Astrocyte (in vitro differentiated cells and primary cell): Measurements from ENCODE around the gene SPNS3. TPM values are rescaled to one million over a fixed set of nuclear protein-coding genes. Genes with fewer than 3 reads are reported as not detected.

Experiments
- DNase-seq: peaks from one replicate; pipeline ENCODE4 v3.0.0-alpha.2; 2010; ENCODE audit warnings: low read depth
- FAIRE-seq: peaks from 2 replicates; lab custom pipeline; 2011; peaks lifted over from hg19 to GRCh38; lab: Jason Lieb, UNC
- H2AFZ ChIP-seq: 2 replicates; pipeline ENCODE4 v1.6.0; 2012; ENCODE audit warnings: low read depth, low read length, inconsistent platforms
- H3K27ac ChIP-seq: 2 replicates; pipeline ENCODE4 v1.5.1; 2011; ENCODE audit warnings: low read depth, low read length, inconsistent platforms
- H3K27me3 ChIP-seq: 2 replicates; pipeline ENCODE4 v1.6.0; 2011; ENCODE audit warnings: low read length, inconsistent platforms; ENCODE audit not compliant: insufficient read depth
- H3K36me3 ChIP-seq: 2 replicates; pipeline ENCODE4 v1.5.1; 2011; ENCODE audit warnings: low read length, inconsistent platforms; ENCODE audit not compliant: insufficient read depth
- H3K4me1 ChIP-seq: 2 replicates; pipeline ENCODE4 v1.5.1; 2011; ENCODE audit warnings: low read length, inconsistent platforms; ENCODE audit not compliant: insufficient read depth
- H3K4me2 ChIP-seq: 2 replicates; pipeline ENCODE4 v1.6.0; 2012; ENCODE audit warnings: low read length, inconsistent platforms
- H3K4me3 ChIP-seq: 2 replicates; pipeline ENCODE4 v1.5.1; 2011; ENCODE audit warnings: low read depth, mild to moderate bottlenecking, low read length, inconsistent platforms; ENCODE audit not compliant: insufficient read depth
- H3K79me2 ChIP-seq: 2 replicates; pipeline ENCODE4 v1.6.0; 2012; ENCODE audit warnings: mild to moderate bottlenecking, low read length, inconsistent platforms; ENCODE audit not compliant: insufficient read depth
- H3K9ac ChIP-seq: 2 replicates; pipeline ENCODE4 v1.6.0; 2012; ENCODE audit warnings: mild to moderate bottlenecking, low read length, inconsistent platforms
- H3K9me3 ChIP-seq: 2 replicates; pipeline ENCODE4 v1.5.1; 2012; ENCODE audit warnings: low read depth, mild to moderate bottlenecking, low read length, inconsistent platforms; ENCODE audit not compliant: insufficient read depth
- H4K20me1 ChIP-seq: 2 replicates; pipeline ENCODE4 v1.6.0; 2012; ENCODE audit warnings: low read length, inconsistent platforms; ENCODE audit not compliant: insufficient read depth
- H3K27ac Mint-ChIP-seq: one replicate; pipeline ENCODE4 v1.8.0; 2021; ENCODE audit warnings: mild to moderate bottlenecking, mixed read lengths; ENCODE audit not compliant: unreplicated experiment
- H3K27me3 Mint-ChIP-seq: one replicate; pipeline ENCODE4 v1.8.0; 2021; ENCODE audit warnings: low read depth, mixed read lengths; ENCODE audit not compliant: unreplicated experiment
- H3K36me3 Mint-ChIP-seq: one replicate; pipeline ENCODE4 v1.8.0; 2021; ENCODE audit warnings: low read depth, mixed read lengths; ENCODE audit not compliant: unreplicated experiment
- H3K4me1 Mint-ChIP-seq: one replicate; pipeline ENCODE4 v1.8.0; 2021; ENCODE audit warnings: low read depth, mixed read lengths; ENCODE audit not compliant: unreplicated experiment
- H3K4me3 Mint-ChIP-seq: one replicate; pipeline ENCODE4 v1.8.0; 2021; ENCODE audit warnings: mild to moderate bottlenecking, moderate library complexity, mixed read lengths; ENCODE audit not compliant: unreplicated experiment
- H3K9me3 Mint-ChIP-seq: one replicate; pipeline ENCODE4 v1.8.0; 2021; ENCODE audit warnings: mild to moderate bottlenecking, mixed read lengths; ENCODE audit not compliant: unreplicated experiment
- EZH2 ChIP-seq: IDR thresholded peaks from 2 replicates; pipeline ENCODE4 v1.6.1; 2012; ENCODE audit warnings: mild to moderate bottlenecking, low read length, inconsistent platforms; ENCODE audit not compliant: insufficient read depth
- total RNA-seq: library from RNA; stranded (reverse); gene quantifications from 2 replicates; pipeline ENCODE4 v1.2.1, GENCODE V29; 2021
- TF ChIP-seq, protein P1 (sequence below): IDR thresholded peaks from 2 replicates; pipeline ENCODE4 v1.5.1; 2011; ENCODE audit warnings: low read depth, mild to moderate bottlenecking, inconsistent platforms, low read length, moderate library complexity; ENCODE audit not compliant: insufficient read depth

The SPNS3 gene
- total RNA-seq, 1 donor from 2014 or later: not detected

GRCh38 chr17:4389079-4389478 is 44.7 kb upstream of the SPNS3 start:
- no peak for FAIRE-seq
- no peak for TF ChIP-seq EZH2
- TF ChIP-seq, protein P1, sequence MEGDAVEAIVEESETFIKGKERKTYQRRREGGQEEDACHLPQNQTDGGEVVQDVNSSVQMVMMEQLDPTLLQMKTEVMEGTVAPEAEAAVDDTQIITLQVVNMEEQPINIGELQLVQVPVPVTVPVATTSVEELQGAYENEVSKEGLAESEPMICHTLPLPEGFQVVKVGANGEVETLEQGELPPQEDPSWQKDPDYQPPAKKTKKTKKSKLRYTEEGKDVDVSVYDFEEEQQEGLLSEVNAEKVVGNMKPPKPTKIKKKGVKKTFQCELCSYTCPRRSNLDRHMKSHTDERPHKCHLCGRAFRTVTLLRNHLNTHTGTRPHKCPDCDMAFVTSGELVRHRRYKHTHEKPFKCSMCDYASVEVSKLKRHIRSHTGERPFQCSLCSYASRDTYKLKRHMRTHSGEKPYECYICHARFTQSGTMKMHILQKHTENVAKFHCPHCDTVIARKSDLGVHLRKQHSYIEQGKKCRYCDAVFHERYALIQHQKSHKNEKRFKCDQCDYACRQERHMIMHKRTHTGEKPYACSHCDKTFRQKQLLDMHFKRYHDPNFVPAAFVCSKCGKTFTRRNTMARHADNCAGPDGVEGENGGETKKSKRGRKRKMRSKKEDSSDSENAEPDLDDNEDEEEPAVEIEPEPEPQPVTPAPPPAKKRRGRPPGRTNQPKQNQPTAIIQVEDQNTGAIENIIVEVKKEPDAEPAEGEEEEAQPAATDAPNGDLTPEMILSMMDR: no peak
- Histone ChIP-seq H3K4me2 (no peak overlapping the region), H3K4me3 (no peak overlapping the region), H3K9ac (no peak overlapping the region), H3K9me3 (no peaks in the 10 kb centered on the region), H4K20me1 (no peaks in the 10 kb centered on the region), H2AFZ (no peak overlapping the region), H3K27me3 (peaks cover 2% of the 10 kb centered on the region), H3K79me2 (no peaks in the 10 kb centered on the region), H3K4me1 (no peaks in the 10 kb centered on the region), H3K27ac (no peak overlapping the region), H3K36me3 (no peaks in the 10 kb centered on the region)
- H3K27me3 Mint-ChIP-seq: no peaks in the 10 kb centered on the region
- no peaks in the 10 kb centered on the region for H3K9me3 Mint-ChIP-seq
- peaks cover 2% of the 10 kb centered on the region for H3K4me1 Mint-ChIP-seq
- H3K4me3 Mint-ChIP-seq: no peak overlapping the region
- DNase-seq: no peak
- H3K36me3 Mint-ChIP-seq: no peaks in the 10 kb centered on the region
- no peak overlapping the region for H3K27ac Mint-ChIP-seq

GRCh38 chr17:4393806-4394205 is 39.9 kb upstream of the SPNS3 start:
- H3K4me1 ChIP-seq: no peaks in the 10 kb centered on the region
- no peak overlapping the region for H2AFZ ChIP-seq
- Mint-ChIP-seq H3K27ac (no peak overlapping the region), H3K4me1 (peaks cover 2% of the 10 kb centered on the region), H3K9me3 (no peaks in the 10 kb centered on the region), H3K4me3 (no peak overlapping the region), H3K36me3 (no peaks in the 10 kb centered on the region), H3K27me3 (peaks cover 12% of the 10 kb centered on the region)
- no peak overlapping the region for H3K4me3 ChIP-seq
- no peaks in the 10 kb centered on the region for H4K20me1 ChIP-seq
- H3K79me2 ChIP-seq: no peaks in the 10 kb centered on the region
- H3K36me3 ChIP-seq: no peaks in the 10 kb centered on the region
- H3K9ac ChIP-seq: no peak overlapping the region
- H3K4me2 ChIP-seq: no peak overlapping the region
- FAIRE-seq (no peak), DNase-seq (no peak)
- TF ChIP-seq, protein P1: no peak
- TF ChIP-seq EZH2: no peak
- H3K27me3 ChIP-seq: no peaks in the 10 kb centered on the region
- no peaks in the 10 kb centered on the region for H3K9me3 ChIP-seq
- H3K27ac ChIP-seq: no peak overlapping the region

GRCh38 chr17:4394208-4395110 is 39.3 kb upstream of the SPNS3 start:
- H3K79me2 ChIP-seq: no peaks in the 10 kb centered on the region
- no peaks in the 10 kb centered on the region for H3K9me3 ChIP-seq
- no peak for FAIRE-seq
- H3K9ac ChIP-seq: no peak overlapping the region
- Mint-ChIP-seq H3K27ac (no peak overlapping the region), H3K27me3 (peaks cover 12% of the 10 kb centered on the region), H3K9me3 (no peaks in the 10 kb centered on the region), H3K4me1 (peaks cover 2% of the 10 kb centered on the region), H3K36me3 (no peaks in the 10 kb centered on the region), H3K4me3 (no peak overlapping the region)
- no peak overlapping the region for H2AFZ ChIP-seq
- H3K4me1 ChIP-seq: no peaks in the 10 kb centered on the region
- H3K27ac ChIP-seq: no peak overlapping the region
- H3K27me3 ChIP-seq: no peaks in the 10 kb centered on the region
- no peak overlapping the region for H3K4me2 ChIP-seq
- no peaks in the 10 kb centered on the region for H4K20me1 ChIP-seq
- TF ChIP-seq EZH2: no peak
- TF ChIP-seq, protein P1: no peak
- no peak for DNase-seq
- no peaks in the 10 kb centered on the region for H3K36me3 ChIP-seq
- H3K4me3 ChIP-seq: no peak overlapping the region
